ENCODE measurements around the gene JADE2.

DNA sequence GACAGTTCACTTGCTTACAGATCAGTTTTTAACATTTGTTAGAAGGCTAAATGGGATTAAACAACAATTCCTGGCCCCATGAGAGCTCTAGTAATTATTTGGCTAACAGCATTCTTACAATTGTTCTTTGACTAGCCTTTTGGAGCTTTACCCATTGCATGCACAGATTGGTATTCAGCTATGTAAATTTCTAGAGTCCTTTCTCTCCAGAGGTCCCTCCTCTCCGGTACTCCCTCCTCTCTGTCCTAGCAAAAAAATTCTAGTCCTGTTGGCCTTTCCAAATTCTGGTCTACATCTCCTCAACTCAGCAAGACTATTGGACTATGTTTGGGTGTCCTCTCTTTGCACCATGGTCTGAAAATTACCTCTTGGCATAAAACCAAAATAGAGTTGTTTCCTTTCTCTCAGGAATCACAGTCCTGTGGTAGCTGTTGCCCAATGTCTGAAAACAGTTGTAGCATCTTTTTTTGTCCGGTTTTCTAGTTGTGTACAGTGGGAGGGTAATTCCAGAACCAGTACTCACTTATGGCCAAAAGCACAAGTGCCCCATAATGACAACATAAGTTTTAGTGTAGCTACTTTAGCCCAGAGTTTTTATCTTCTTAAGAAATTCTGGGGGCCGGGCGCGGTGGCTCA lies 89.1 kb downstream of the JADE2 start:
- TF ChIP-seq, protein P1, sequence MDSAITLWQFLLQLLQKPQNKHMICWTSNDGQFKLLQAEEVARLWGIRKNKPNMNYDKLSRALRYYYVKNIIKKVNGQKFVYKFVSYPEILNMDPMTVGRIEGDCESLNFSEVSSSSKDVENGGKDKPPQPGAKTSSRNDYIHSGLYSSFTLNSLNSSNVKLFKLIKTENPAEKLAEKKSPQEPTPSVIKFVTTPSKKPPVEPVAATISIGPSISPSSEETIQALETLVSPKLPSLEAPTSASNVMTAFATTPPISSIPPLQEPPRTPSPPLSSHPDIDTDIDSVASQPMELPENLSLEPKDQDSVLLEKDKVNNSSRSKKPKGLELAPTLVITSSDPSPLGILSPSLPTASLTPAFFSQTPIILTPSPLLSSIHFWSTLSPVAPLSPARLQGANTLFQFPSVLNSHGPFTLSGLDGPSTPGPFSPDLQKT (IDR thresholded peaks at IDR 0.05; ENCODE audit: borderline replicate concordance, low read depth, low read length): no peak
- TF ChIP-seq ZNF248 (tag by site-specific recombination; IDR thresholded peaks at IDR 0.05) (no peak), ZFP41 (tag by site-specific recombination; IDR thresholded peaks at IDR 0.05; ENCODE audit: borderline replicate concordance) (no peak), TCF7L2 (IDR thresholded peaks at IDR 0.05; ENCODE audit: borderline replicate concordance, low read depth, low read length) (no peak), ZNF530 (tag by site-specific recombination; IDR thresholded peaks at IDR 0.05; ENCODE audit: low read depth) (no peak), SETDB1 (IDR thresholded peaks at IDR 0.05; ENCODE audit: insufficient read length, low read length) (no peak), SALL2 (tag by site-specific recombination; IDR thresholded peaks at IDR 0.05; ENCODE audit: borderline replicate concordance) (no peak)
- TF ChIP-seq, protein P2, sequence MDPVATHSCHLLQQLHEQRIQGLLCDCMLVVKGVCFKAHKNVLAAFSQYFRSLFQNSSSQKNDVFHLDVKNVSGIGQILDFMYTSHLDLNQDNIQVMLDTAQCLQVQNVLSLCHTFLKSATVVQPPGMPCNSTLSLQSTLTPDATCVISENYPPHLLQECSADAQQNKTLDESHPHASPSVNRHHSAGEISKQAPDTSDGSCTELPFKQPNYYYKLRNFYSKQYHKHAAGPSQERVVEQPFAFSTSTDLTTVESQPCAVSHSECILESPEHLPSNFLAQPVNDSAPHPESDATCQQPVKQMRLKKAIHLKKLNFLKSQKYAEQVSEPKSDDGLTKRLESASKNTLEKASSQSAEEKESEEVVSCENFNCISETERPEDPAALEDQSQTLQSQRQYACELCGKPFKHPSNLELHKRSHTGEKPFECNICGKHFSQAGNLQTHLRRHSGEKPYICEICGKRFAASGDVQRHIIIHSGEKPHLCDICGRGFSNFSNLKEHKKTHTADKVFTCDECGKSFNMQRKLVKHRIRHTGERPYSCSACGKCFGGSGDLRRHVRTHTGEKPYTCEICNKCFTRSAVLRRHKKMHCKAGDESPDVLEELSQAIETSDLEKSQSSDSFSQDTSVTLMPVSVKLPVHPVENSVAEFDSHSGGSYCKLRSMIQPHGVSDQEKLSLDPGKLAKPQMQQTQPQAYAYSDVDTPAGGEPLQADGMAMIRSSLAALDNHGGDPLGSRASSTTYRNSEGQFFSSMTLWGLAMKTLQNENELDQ (tag by site-specific recombination; IDR thresholded peaks at IDR 0.05; ENCODE audit: low read depth): no peak
- TF ChIP-seq, protein P3, sequence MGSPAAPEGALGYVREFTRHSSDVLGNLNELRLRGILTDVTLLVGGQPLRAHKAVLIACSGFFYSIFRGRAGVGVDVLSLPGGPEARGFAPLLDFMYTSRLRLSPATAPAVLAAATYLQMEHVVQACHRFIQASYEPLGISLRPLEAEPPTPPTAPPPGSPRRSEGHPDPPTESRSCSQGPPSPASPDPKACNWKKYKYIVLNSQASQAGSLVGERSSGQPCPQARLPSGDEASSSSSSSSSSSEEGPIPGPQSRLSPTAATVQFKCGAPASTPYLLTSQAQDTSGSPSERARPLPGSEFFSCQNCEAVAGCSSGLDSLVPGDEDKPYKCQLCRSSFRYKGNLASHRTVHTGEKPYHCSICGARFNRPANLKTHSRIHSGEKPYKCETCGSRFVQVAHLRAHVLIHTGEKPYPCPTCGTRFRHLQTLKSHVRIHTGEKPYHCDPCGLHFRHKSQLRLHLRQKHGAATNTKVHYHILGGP (tag by site-specific recombination; IDR thresholded peaks at IDR 0.05): no peak
- TF ChIP-seq, protein P4, sequence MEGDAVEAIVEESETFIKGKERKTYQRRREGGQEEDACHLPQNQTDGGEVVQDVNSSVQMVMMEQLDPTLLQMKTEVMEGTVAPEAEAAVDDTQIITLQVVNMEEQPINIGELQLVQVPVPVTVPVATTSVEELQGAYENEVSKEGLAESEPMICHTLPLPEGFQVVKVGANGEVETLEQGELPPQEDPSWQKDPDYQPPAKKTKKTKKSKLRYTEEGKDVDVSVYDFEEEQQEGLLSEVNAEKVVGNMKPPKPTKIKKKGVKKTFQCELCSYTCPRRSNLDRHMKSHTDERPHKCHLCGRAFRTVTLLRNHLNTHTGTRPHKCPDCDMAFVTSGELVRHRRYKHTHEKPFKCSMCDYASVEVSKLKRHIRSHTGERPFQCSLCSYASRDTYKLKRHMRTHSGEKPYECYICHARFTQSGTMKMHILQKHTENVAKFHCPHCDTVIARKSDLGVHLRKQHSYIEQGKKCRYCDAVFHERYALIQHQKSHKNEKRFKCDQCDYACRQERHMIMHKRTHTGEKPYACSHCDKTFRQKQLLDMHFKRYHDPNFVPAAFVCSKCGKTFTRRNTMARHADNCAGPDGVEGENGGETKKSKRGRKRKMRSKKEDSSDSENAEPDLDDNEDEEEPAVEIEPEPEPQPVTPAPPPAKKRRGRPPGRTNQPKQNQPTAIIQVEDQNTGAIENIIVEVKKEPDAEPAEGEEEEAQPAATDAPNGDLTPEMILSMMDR (tag by site-specific recombination; IDR thresholded peaks at IDR 0.05): no peak
